H1 (cell line): ENCODE data around the gene DAAM1. TPM values are rescaled to one million over a fixed set of nuclear protein-coding genes. Genes with fewer than 3 reads are reported as not detected.

Source experiments
- CTCF ChIA-PET: fragments of 300-600 bp; sonication (Branson Sonifier 250); formaldehyde crosslinking; loops from one replicate; lab custom pipeline; 2021; ENCODE audit not compliant: partially characterized antibody; lab: Charles Lee
- POLR2A ChIA-PET: fragments of 300-600 bp; sonication (Branson Sonifier 250); formaldehyde crosslinking; loops from one replicate; lab custom pipeline; 2021; ENCODE audit warnings: inconsistent platforms; ENCODE audit not compliant: partially characterized antibody; lab: Charles Lee
- DNase-seq, 2 experiments: peaks; one replicate each; pipeline versions ENCODE4 v3.0.0 to v3.0.0-alpha.2; 2010 to 2022; ENCODE audit warnings: low spot score in 2 of 2, low read depth in 1 of 2, mixed read lengths in 1 of 2
- FAIRE-seq: peaks from 2 replicates; lab custom pipeline; 2011; peaks lifted over from hg19 to GRCh38; lab: Jason Lieb, UNC
- H2AFZ ChIP-seq: 2 replicates; pipeline ENCODE4 v1.8.1; 2012; ENCODE audit warnings: low read length, inconsistent platforms
- H2AK5ac ChIP-seq: 2 replicates; pipeline ENCODE4 v1.6.1; 2013; ENCODE audit warnings: low read depth, low read length
- H2BK120ac ChIP-seq: replicated peaks from 2 replicates; pipeline ENCODE3; 2013; ENCODE audit warnings: low read depth, low read length, inconsistent platforms
- H2BK12ac ChIP-seq: 2 replicates; pipeline ENCODE4 v1.6.1; 2013; ENCODE audit warnings: low read depth, low read length
- H2BK15ac ChIP-seq: 2 replicates; pipeline ENCODE4 v1.6.1; 2013; ENCODE audit warnings: low read length
- H2BK20ac ChIP-seq: 2 replicates; pipeline ENCODE4 v1.6.1; 2013; ENCODE audit warnings: low read length
- H2BK5ac ChIP-seq: 2 replicates; pipeline ENCODE4 v1.6.1; 2013; ENCODE audit warnings: low read depth, low read length
- H3K14ac ChIP-seq: 2 replicates; pipeline ENCODE4 v1.6.1; 2013; ENCODE audit warnings: inconsistent platforms; ENCODE audit not compliant: insufficient read length
- H3K18ac ChIP-seq: 2 replicates; pipeline ENCODE4 v1.6.1; 2013; ENCODE audit warnings: low read length; ENCODE audit errors: extremely low read depth
- H3K23ac ChIP-seq: 2 replicates; pipeline ENCODE4 v1.6.1; 2013; ENCODE audit warnings: inconsistent platforms; ENCODE audit not compliant: insufficient read length
- H3K23me2 ChIP-seq: 2 replicates; pipeline ENCODE4 v1.6.1; 2013; ENCODE audit warnings: low read depth, low read length
- H3K27ac ChIP-seq: 2 replicates; pipeline ENCODE4 v1.6.1; 2011; ENCODE audit warnings: low read depth, low read length, inconsistent platforms
- H3K27me3 ChIP-seq, 4 experiments: replicated peaks in 1 of 4; 1 replicate in 1 of 4; 2 replicates in 3 of 4; pipeline versions ENCODE4 v1.6.1 to v1.8.1; 2011 to 2013; ENCODE audit warnings: low read length in 3 of 4, mild to moderate bottlenecking in 3 of 4, inconsistent platforms in 2 of 4, mixed read lengths in 2 of 4, moderate library complexity in 1 of 4; ENCODE audit not compliant: control insufficient read depth in 3 of 4, insufficient read depth in 3 of 4; ENCODE audit errors: extremely low read depth in 1 of 4
- H3K36me3 ChIP-seq, 4 experiments: 2 replicates each; pipeline versions ENCODE4 v1.6.1 to v1.8.1; 2011 to 2013; ENCODE audit warnings: mild to moderate bottlenecking in 4 of 4, low read length in 3 of 4, moderate library complexity in 2 of 4, control low read depth in 1 of 4, inconsistent platforms in 1 of 4; ENCODE audit not compliant: insufficient read depth in 4 of 4, control insufficient read depth in 2 of 4
- H3K4ac ChIP-seq: replicated peaks from 2 replicates; pipeline ENCODE3; 2013; ENCODE audit warnings: low read length, low read depth, mixed read lengths, inconsistent platforms; ENCODE audit not compliant: insufficient read length
- H3K4me1 ChIP-seq, 4 experiments: replicated peaks in 1 of 4; 1 replicate in 1 of 4; 2 replicates in 3 of 4; pipeline versions ENCODE4 v1.6.1 to v1.8.1; 2011 to 2013; ENCODE audit warnings: low read length in 3 of 4, inconsistent platforms in 2 of 4, mixed read lengths in 1 of 4; ENCODE audit not compliant: insufficient read depth in 4 of 4, control insufficient read depth in 3 of 4
- H3K4me2 ChIP-seq, 2 experiments: 2 replicates each; pipeline versions ENCODE4 v1.6.1 to v1.8.1; 2011 to 2013; ENCODE audit warnings: low read depth in 2 of 2, low read length in 2 of 2, control low read depth in 1 of 2, inconsistent platforms in 1 of 2, mild to moderate bottlenecking in 1 of 2; ENCODE audit not compliant: insufficient read depth in 1 of 2
- H3K4me3 ChIP-seq, 4 experiments: fragments of 200-600, 300-600 bp in 1 of 4; sonication (generic), shearing (Covaris generic), sonication (Bioruptor Twin) in 1 of 4; 2 replicates each; pipeline versions ENCODE4 v1.5.1 to v1.8.1; 2011 to 2016; ENCODE audit warnings: low read length in 4 of 4, low read depth in 3 of 4, control low read depth in 2 of 4, inconsistent platforms in 2 of 4, mild to moderate bottlenecking in 2 of 4, mixed read lengths in 1 of 4, moderate library complexity in 1 of 4; ENCODE audit not compliant: insufficient read depth in 2 of 4; ENCODE audit errors: extremely low read depth in 1 of 4
- H3K56ac ChIP-seq: replicated peaks from 2 replicates; pipeline ENCODE3; 2013; ENCODE audit warnings: low read depth, mild to moderate bottlenecking, mixed read lengths, low read length, inconsistent platforms; ENCODE audit not compliant: insufficient read length
- H3K79me1 ChIP-seq: 2 replicates; pipeline ENCODE4 v1.6.1; 2013; ENCODE audit warnings: low read depth, low read length, control low read depth
- H3K79me2 ChIP-seq, 2 experiments: 2 replicates each; pipeline versions ENCODE4 v1.6.1 to v1.8.1; 2012 to 2013; ENCODE audit warnings: low read length in 2 of 2, mild to moderate bottlenecking in 2 of 2, inconsistent platforms in 1 of 2; ENCODE audit not compliant: insufficient read depth in 2 of 2, control insufficient read depth in 1 of 2
- H3K9ac ChIP-seq, 4 experiments: replicated peaks in 1 of 4; 1 replicate in 1 of 4; 2 replicates in 3 of 4; pipeline versions ENCODE4 v1.6.1 to v1.8.1; 2011 to 2013; ENCODE audit warnings: low read depth in 3 of 4, low read length in 3 of 4, control low read depth in 2 of 4, mild to moderate bottlenecking in 2 of 4, moderate library complexity in 2 of 4, inconsistent platforms in 1 of 4; ENCODE audit errors: extremely low read depth in 1 of 4
- H3K9me3 ChIP-seq, 2 experiments: 2 replicates each; pipeline versions ENCODE4 v1.6.1 to v1.8.1; 2012 to 2013; ENCODE audit warnings: mild to moderate bottlenecking in 2 of 2, moderate library complexity in 2 of 2, control low read depth in 1 of 2, inconsistent platforms in 1 of 2, low read depth in 1 of 2, low read length in 1 of 2, mixed read lengths in 1 of 2; ENCODE audit not compliant: insufficient read depth in 2 of 2
- H4K20me1 ChIP-seq, 2 experiments: replicated peaks in 1 of 2; 2 replicates each; pipeline versions ENCODE3 to v1.8.1; 2011 to 2013; ENCODE audit warnings: inconsistent platforms in 2 of 2, low read length in 2 of 2, mild to moderate bottlenecking in 1 of 2; ENCODE audit not compliant: insufficient read depth in 2 of 2, control insufficient read depth in 1 of 2
- H4K5ac ChIP-seq: 2 replicates; pipeline ENCODE4 v1.6.1; 2013; ENCODE audit warnings: low read length, low read depth, mixed read lengths, inconsistent platforms; ENCODE audit not compliant: insufficient read length
- H4K8ac ChIP-seq: 2 replicates; pipeline ENCODE4 v1.8.0; 2013; ENCODE audit warnings: mild to moderate bottlenecking, moderate library complexity, low read length, inconsistent platforms; ENCODE audit not compliant: insufficient read depth; ENCODE audit errors: extremely low read depth
- H4K91ac ChIP-seq: replicated peaks from 2 replicates; pipeline ENCODE3; 2013; ENCODE audit warnings: low read length, mixed read lengths, inconsistent platforms; ENCODE audit not compliant: insufficient read length
- BACH1 ChIP-seq: IDR thresholded peaks from 2 replicates; pipeline ENCODE4 v1.6.1; 2012; ENCODE audit warnings: low read length, improper control_type of control experiment
- BRCA1 ChIP-seq: IDR thresholded peaks from 2 replicates; pipeline ENCODE4 v1.6.1; 2012; ENCODE audit warnings: low read depth, low read length, improper control_type of control experiment
- CBX8 ChIP-seq: fragments of 300-800, 300-1000 bp; sonication (generic); IDR thresholded peaks from 2 replicates; pipeline ENCODE4 v1.7.1; 2016; ENCODE audit warnings: low read depth, low read length, borderline replicate concordance
- CHD1 ChIP-seq: IDR thresholded peaks from 2 replicates; pipeline ENCODE4 v1.6.1; 2012; ENCODE audit warnings: low read depth, low read length, improper control_type of control experiment
- EZH2 ChIP-seq: fragments of 200-600 bp; sonication (generic); IDR thresholded peaks from 2 replicates; pipeline ENCODE4 v1.7.1; 2012; ENCODE audit warnings: low read depth, mild to moderate bottlenecking, moderate library complexity, low read length, inconsistent platforms; ENCODE audit not compliant: severe bottlenecking
- GABPA ChIP-seq: IDR thresholded peaks from 2 replicates; pipeline ENCODE4 v1.6.1; 2011; ENCODE audit warnings: mild to moderate bottlenecking, low read length, moderate library complexity, borderline replicate concordance; ENCODE audit not compliant: insufficient read depth
- MAX ChIP-seq: IDR thresholded peaks from 2 replicates; pipeline ENCODE4 v1.6.1; 2012; ENCODE audit warnings: inconsistent platforms
- NRF1 ChIP-seq: IDR thresholded peaks from 2 replicates; pipeline ENCODE4 v1.6.1; 2011; ENCODE audit warnings: mild to moderate bottlenecking, low read depth, low read length, improper control_type of control experiment
- PHF8 ChIP-seq: fragments of 200-600 bp; sonication (generic); conservative IDR thresholded peaks from 2 replicates; pipeline ENCODE4 v1.7.1; 2012; ENCODE audit warnings: low read depth, mild to moderate bottlenecking, inconsistent platforms, low read length, moderate library complexity
- RAD21 ChIP-seq, 2 experiments: IDR thresholded peaks in 1 of 2; conservative IDR thresholded peaks in 1 of 2; 2 replicates each; pipeline ENCODE4 v1.6.1; 2011; ENCODE audit warnings: low read depth in 2 of 2, low read length in 2 of 2, improper control_type of control experiment in 1 of 2, inconsistent platforms in 1 of 2, mild to moderate bottlenecking in 1 of 2, moderate library complexity in 1 of 2
- RBBP5 ChIP-seq: IDR thresholded peaks from 2 replicates; pipeline ENCODE4 v1.7.1; 2012; ENCODE audit warnings: low read depth, mild to moderate bottlenecking, inconsistent platforms, low read length, moderate library complexity, borderline replicate concordance
- RXRA ChIP-seq: IDR thresholded peaks from 2 replicates; pipeline ENCODE4 v1.6.1; 2011; ENCODE audit warnings: low read depth, mild to moderate bottlenecking, low read length, moderate library complexity; ENCODE audit not compliant: insufficient read depth
- SP1 ChIP-seq: IDR thresholded peaks from 2 replicates; pipeline ENCODE4 v1.6.1; 2011; ENCODE audit warnings: low read depth, low read length
- SUZ12 ChIP-seq: fragments of 200-600 bp; sonication (generic); IDR thresholded peaks from 2 replicates; pipeline ENCODE4 v1.6.1; 2012; ENCODE audit warnings: mild to moderate bottlenecking, inconsistent platforms, low read length, moderate library complexity, mixed read lengths
- TAF7 ChIP-seq: optimal IDR thresholded peaks from 2 replicates; pipeline ENCODE3; 2011; ENCODE audit warnings: low read depth, mild to moderate bottlenecking, inconsistent platforms, low read length, moderate library complexity, borderline replicate concordance
- polyA plus RNA-seq, 7 experiments: library from polyadenylated mRNA; depleted of rRNA in 3 of 7; stranded (reverse) in 5 of 7; unstranded in 2 of 7; fragments of >200 nt in 5 of 7; fragments of 200-250 nt in 2 of 7; gene quantifications; 1 replicate in 5 of 7; 2 replicates in 1 of 7; 4 replicates in 1 of 7; pipeline versions ENCODE4 v1.2.1 to v1.2.3, GENCODE V29; 2011 to 2013; ENCODE audit warnings: missing spikeins in 2 of 7, mixed read lengths in 2 of 7
- total RNA-seq: library from RNA; stranded (reverse); fragmentation: NEBNext Ultra II Directional; extraction: Animal tissue kit (Norgen Biotek cat#: 25700); gene quantifications from 2 replicates; pipeline ENCODE4 v1.2.1, GENCODE V29; 2021

Gene DAAM1
- total and polyA plus RNA-seq, 2 of the 8 experiments (the other 6 are each of a cell fraction or from before 2014, with no cell fraction given), result 5.0 to 44.9 TPM

- no peak for FAIRE-seq
- POLR2A ChIA-PET, result no interaction called here
- TF ChIP-seq EZH2, result no peak
- TF ChIP-seq CHD1, result no peak
- TF ChIP-seq PHF8, result no peak
- no peak for TF ChIP-seq NRF1
- TF ChIP-seq GABPA, result no peak
- no peak for TF ChIP-seq CBX8
- TF ChIP-seq RAD21 (IDR thresholded peaks at IDR 0.05 in 1 of 2, conservative IDR thresholded peaks at IDR 0.05 in 1 of 2; ENCODE audit: low read depth in 2 of 2, low read length in 2 of 2), result no peak
- no peak for TF ChIP-seq RXRA
- no peak for TF ChIP-seq SUZ12
- no peak for TF ChIP-seq TAF7
- TF ChIP-seq SP1, result no peak
- no peak for TF ChIP-seq RBBP5
- no peak for TF ChIP-seq BACH1
- TF ChIP-seq BRCA1, result no peak
- no peak for TF ChIP-seq MAX
Measured at GRCh38 chr14:59253527-59253926, 65.1 kb downstream of the DAAM1 start.

More at GRCh38 chr14:59253527-59253926, 65.1 kb downstream of the DAAM1 start:
- peaks cover 0 to 2% of the 10 kb centered on the region in 2 experiments for H4K20me1 ChIP-seq
- DNase-seq, result no peak
- no peak overlapping the region for H2AK5ac ChIP-seq
- no peak overlapping the region for H3K23ac ChIP-seq
- no peaks in the 10 kb centered on the region for H3K36me3 ChIP-seq
- no peak overlapping the region for H2AFZ ChIP-seq
- no peak overlapping the region for H3K9ac ChIP-seq
- no peak overlapping the region for H3K27ac ChIP-seq
- no peak overlapping the region for H3K18ac ChIP-seq
- peaks cover 3% of the 10 kb centered on the region; the same call in 1 of the 2 replicates for H3K79me1 ChIP-seq
- no peak overlapping the region for H2BK5ac ChIP-seq
- H4K5ac ChIP-seq, result no peak overlapping the region
- H2BK12ac ChIP-seq, result no peak overlapping the region
- CTCF ChIA-PET, result no interaction called here
- H2BK20ac ChIP-seq, result no peak overlapping the region
- H4K8ac ChIP-seq, result no peak overlapping the region
- H2BK120ac ChIP-seq, result no peak overlapping the region
- no peak overlapping the region for H3K56ac ChIP-seq
- peaks cover 0 to 9% (median 4%) of the 10 kb centered on the region in 4 experiments; a peak in 3 of 7 replicates for H3K4me1 ChIP-seq
- no peak overlapping the region for H3K4me3 ChIP-seq
- H3K4ac ChIP-seq, result no peak overlapping the region
- H3K4me2 ChIP-seq, result no peak overlapping the region
- H3K14ac ChIP-seq, result no peak overlapping the region
- H3K23me2 ChIP-seq, result no peaks in the 10 kb centered on the region
- no peak overlapping the region for H2BK15ac ChIP-seq
- peaks cover 0 to 4% of the 10 kb centered on the region in 2 experiments; a peak in 1 of 4 replicates for H3K79me2 ChIP-seq
- H3K9me3 ChIP-seq, result no peaks in the 10 kb centered on the region
- H3K27me3 ChIP-seq, result no peaks in the 10 kb centered on the region
- no peak overlapping the region for H4K91ac ChIP-seq
